Endothelial cell of umbilical vein (primary cell): ENCODE data around the gene EDARADD.

ENCODE experiments used
- POLR2A ChIP-seq: IDR thresholded peaks from 2 replicates; pipeline ENCODE4 v1.6.1; 2012; ENCODE audit warnings: low read depth, mild to moderate bottlenecking, control low read depth, low read length
- TF ChIP-seq, protein P1 (sequence below), 2 donors: IDR thresholded peaks; 1 replicate in 1 of 2; 2 replicates in 1 of 2; pipeline ENCODE4 v1.5.1; 2011; ENCODE audit warnings: low read length in 2 of 2, mild to moderate bottlenecking in 2 of 2, moderate library complexity in 2 of 2, control low read depth in 1 of 2, inconsistent platforms in 1 of 2, low read depth in 1 of 2; ENCODE audit not compliant: insufficient read depth in 1 of 2; ENCODE audit errors: extremely low read depth in 1 of 2

DNA sequence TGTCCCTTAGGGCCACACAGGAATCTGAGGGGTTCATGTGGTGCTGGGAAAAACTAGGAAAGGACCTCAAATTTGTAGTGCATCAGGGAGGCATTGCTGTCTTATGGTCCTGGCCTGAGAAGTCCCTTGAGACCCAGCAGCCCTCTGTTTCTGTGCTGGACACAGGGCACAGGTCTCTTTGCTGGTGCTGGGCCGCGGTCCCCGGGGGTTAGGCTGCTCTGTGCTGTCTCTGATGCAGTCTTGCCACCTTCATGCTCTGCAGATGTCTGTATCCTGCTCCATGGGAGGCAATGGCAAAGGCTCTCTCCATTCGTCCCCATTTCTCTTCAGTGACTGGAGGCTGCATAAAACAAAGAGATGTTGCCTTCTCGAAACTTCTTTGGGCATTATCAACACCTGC lies 13.0 kb downstream of the EDARADD start:
- TF ChIP-seq, protein P1, sequence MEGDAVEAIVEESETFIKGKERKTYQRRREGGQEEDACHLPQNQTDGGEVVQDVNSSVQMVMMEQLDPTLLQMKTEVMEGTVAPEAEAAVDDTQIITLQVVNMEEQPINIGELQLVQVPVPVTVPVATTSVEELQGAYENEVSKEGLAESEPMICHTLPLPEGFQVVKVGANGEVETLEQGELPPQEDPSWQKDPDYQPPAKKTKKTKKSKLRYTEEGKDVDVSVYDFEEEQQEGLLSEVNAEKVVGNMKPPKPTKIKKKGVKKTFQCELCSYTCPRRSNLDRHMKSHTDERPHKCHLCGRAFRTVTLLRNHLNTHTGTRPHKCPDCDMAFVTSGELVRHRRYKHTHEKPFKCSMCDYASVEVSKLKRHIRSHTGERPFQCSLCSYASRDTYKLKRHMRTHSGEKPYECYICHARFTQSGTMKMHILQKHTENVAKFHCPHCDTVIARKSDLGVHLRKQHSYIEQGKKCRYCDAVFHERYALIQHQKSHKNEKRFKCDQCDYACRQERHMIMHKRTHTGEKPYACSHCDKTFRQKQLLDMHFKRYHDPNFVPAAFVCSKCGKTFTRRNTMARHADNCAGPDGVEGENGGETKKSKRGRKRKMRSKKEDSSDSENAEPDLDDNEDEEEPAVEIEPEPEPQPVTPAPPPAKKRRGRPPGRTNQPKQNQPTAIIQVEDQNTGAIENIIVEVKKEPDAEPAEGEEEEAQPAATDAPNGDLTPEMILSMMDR (IDR thresholded peaks at IDR 0.05; ENCODE audit: extremely low read depth in 1 of 2, insufficient read depth in 1 of 2, low read depth in 1 of 2, low read length in 2 of 2), result no peak
- TF ChIP-seq POLR2A, result no peak
